NCI-H345 (cell line): ENCODE data around the gene BTD.

Experiments used
- DNase-seq: peaks from one replicate; lab custom pipeline; 2025; lab: John Stamatoyannopoulos, UW

Gene BTD

GRCh38 chr3:15665510-15666150 is 64.1 kb downstream of the BTD start:
- DNase-seq: no peak

DNA sequence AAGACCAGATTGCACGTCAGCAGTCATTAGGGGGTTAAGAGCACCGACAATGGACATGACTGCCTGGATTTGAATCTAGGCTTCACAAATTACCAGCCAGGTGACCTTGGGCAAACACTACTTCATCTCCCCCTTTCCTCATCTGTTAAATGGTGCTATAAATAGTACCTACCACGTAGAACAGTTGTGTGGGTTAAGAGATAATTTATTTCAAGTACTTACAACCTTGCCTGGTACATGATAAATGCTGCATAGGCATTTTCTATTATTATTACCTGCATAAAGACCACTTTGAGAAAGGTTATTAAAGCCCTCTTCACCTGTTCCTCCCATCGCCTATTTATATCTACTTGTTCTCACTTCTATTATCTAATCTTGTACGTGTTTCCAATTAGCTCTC is 64.7 kb downstream of the BTD start:
- DNase-seq: no peak

GRCh38 chr3:15667484-15667883 is 65.9 kb downstream of the BTD start:
- no peak for DNase-seq

- no peak for DNase-seq
Observed at GRCh38 chr3:15673536-15673935, 72.0 kb downstream of the BTD start.

DNA sequence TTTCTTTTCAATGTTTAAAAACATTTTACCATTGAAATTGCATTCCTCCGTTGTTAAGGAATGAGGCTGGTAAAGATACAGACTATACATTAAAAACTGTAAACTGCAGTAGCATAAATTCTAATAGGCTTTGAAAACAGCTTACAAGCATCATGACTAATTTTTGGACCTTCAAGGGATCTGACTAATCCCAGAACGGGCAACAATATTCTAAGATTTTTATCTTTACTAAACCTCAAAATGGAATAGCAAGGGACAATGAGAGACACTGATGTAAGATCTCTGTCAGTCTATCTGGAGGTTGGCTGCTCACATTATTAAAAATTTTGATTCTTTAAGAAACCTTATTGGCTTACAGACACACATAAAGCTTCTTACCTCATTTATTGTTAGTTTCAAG is 74.7 kb downstream of the BTD start:
- DNase-seq: no peak

GRCh38 chr3:15679306-15679705 is 77.8 kb downstream of the BTD start:
- no peak for DNase-seq

- no peak for DNase-seq
Observed at GRCh38 chr3:15681668-15682067, 80.1 kb downstream of the BTD start.

GRCh38 chr3:15682561-15683185 is 81.1 kb downstream of the BTD start:
- DNase-seq: no peak

DNA sequence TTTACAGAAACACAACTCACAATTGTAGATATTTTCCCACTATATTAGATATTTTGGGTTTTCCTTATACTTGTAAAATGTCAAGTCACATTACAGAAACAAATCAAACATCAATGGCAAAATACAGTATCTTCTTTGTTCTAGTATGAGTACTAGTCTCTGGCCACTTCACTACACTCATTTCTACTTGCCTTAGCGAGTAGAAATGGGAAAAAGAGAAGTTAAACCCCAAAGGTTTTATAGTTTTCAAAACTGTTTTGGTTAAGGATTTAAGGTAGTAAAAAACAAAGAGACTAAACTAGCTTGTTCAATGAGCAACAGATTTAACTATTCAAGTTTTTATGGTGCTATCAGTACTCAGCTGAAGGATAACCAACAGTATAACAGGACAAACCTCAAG is 81.7 kb downstream of the BTD start:
- DNase-seq: no peak

- no peak for DNase-seq
Observed at GRCh38 chr3:15685927-15686326, 84.4 kb downstream of the BTD start.

GRCh38 chr3:15690230-15690629 is 88.7 kb downstream of the BTD start:
- DNase-seq: no peak

- no peak for DNase-seq
Observed at GRCh38 chr3:15690748-15691147, 89.2 kb downstream of the BTD start.

DNA sequence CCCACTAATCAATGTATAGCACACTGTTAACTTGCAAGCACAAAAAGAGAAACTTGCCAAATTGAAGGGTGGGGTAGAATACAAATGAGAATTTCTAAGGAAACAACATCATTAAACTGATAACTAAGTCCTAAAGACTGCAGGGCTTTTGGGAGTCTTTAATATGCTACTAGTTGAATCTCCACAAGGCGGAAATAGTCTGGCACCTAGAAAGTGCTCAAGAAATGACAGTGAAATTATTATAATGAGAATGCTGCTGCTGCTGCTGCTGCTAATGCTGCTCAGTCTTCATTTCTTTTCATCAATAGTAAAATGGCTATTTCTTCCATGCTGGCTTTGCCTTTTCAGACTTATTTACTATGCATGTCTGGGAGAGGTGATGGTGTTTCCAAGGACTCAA is 91.8 kb downstream of the BTD start:
- no peak for DNase-seq

GRCh38 chr3:15694628-15695027 is 93.1 kb downstream of the BTD start:
- DNase-seq: no peak
